H1 (cell line): ENCODE measurements around the gene ADARB2. TPM values are rescaled to one million over a fixed set of nuclear protein-coding genes. Genes with fewer than 3 reads are reported as not detected.

Experiments
- POU5F1 ChIP-seq: IDR thresholded peaks from 2 replicates; pipeline ENCODE4 v1.6.1; 2011; ENCODE audit warnings: low read depth, mild to moderate bottlenecking, low read length, moderate library complexity
- polyA plus RNA-seq, 7 experiments: library from polyadenylated mRNA; depleted of rRNA in 3 of 7; stranded (reverse) in 5 of 7; unstranded in 2 of 7; fragments of >200 nt in 5 of 7; fragments of 200-250 nt in 2 of 7; gene quantifications; 1 replicate in 5 of 7; 2 replicates in 1 of 7; 4 replicates in 1 of 7; pipeline versions ENCODE4 v1.2.1 to v1.2.3, GENCODE V29; 2011 to 2013; ENCODE audit warnings: missing spikeins in 2 of 7, mixed read lengths in 2 of 7
- total RNA-seq: library from RNA; stranded (reverse); fragmentation: NEBNext Ultra II Directional; extraction: Animal tissue kit (Norgen Biotek cat#: 25700); gene quantifications from 2 replicates; pipeline ENCODE4 v1.2.1, GENCODE V29; 2021

ADARB2 gene
- total and polyA plus RNA-seq, 2 of the 8 experiments (the other 6 are each of a cell fraction or from before 2014, with no cell fraction given), result 2.2 to 2.8 TPM

DNA sequence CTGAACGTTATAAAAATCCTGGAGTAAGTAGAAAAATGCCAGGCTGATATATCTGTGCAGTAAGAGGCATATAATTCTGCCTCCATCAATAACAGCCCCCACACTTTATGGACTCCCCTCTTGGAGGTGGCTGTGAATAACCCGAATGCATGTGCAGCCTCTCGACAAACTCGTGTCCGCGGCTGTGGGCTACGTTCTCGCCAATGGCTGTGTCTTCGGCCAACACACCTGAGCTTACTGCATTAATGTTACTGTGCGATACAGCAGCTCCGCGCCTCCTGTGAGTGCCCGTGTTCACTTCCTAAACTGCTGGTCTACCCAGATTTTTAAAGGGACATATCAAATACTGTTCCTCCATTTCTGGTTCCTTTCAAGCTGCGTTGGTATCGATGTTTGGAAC lies 209.4 kb downstream of the ADARB2 start (continued):
- no peak for TF ChIP-seq POU5F1
- TF ChIP-seq, all 59 proteins: peak for 0
